Breast epithelium (tissue), 4 donors: ENCODE data around the gene LIMS4. TPM values are rescaled to one million over a fixed set of nuclear protein-coding genes. Genes with fewer than 3 reads are reported as not detected.
"Not testable (repeated sequence)": the region's sequence is repeated elsewhere in the genome, so short reads cannot be mapped to it uniquely, and the experiment has no call there.

Experiments
- DNase-seq, 2 donors: peaks; one replicate each; pipeline ENCODE4 v3.0.0-alpha.2; 2019; ENCODE audit warnings: low spot score in 2 of 2
- H3K27ac ChIP-seq, 2 donors: fragments of 200-600 bp; sonication (generic) in 1 of 2; one replicate each; pipeline ENCODE4 v1.5.1; 2016 to 2019; ENCODE audit warnings: mild to moderate bottlenecking in 1 of 2
- H3K27me3 ChIP-seq, 2 donors: fragments of 200-600 bp; sonication (generic) in 1 of 2; one replicate each; pipeline versions ENCODE4 v1.5.1 to v1.6.0; 2017 to 2019; ENCODE audit warnings: control low read depth in 1 of 2, mild to moderate bottlenecking in 1 of 2
- H3K36me3 ChIP-seq: fragments of 200-600 bp; one replicate; pipeline ENCODE4 v1.5.1; 2019
- H3K4me1 ChIP-seq, 2 donors: fragments of 200-600 bp; sonication (generic); one replicate each; pipeline ENCODE4 v1.5.1; 2016 to 2019; ENCODE audit warnings: control low read depth in 1 of 2
- H3K4me3 ChIP-seq, 3 donors: fragments of 200-600 bp; sonication (generic); 1 replicate in 2 of 3; 2 replicates in 1 of 3; pipeline ENCODE4 v1.5.1; 2016 to 2019; ENCODE audit warnings: mild to moderate bottlenecking in 3 of 3, moderate library complexity in 2 of 3
- H3K9me3 ChIP-seq, 2 donors: fragments of 200-600 bp; sonication (generic) in 1 of 2; one replicate each; pipeline ENCODE4 v1.5.1; 2016 to 2019; ENCODE audit warnings: control low read depth in 1 of 2
- intact Hi-C: fragments of 100-400 bp; cut with DNase I; formaldehyde crosslinking; loops from one replicate; pipeline ENCODE4 v1.15.1; 2023; ENCODE audit warnings: low total_unique reads
- total RNA-seq, 3 donors: library from RNA; depleted of rRNA; stranded (reverse); fragments of >200 nt; gene quantifications; one replicate each; pipeline ENCODE4 v1.1.0, GENCODE V29; 2016

LIMS4 gene
- total RNA-seq, 3 donors from 2014 or later = 0.64 to 2.0 (median 1.3) TPM

DNA sequence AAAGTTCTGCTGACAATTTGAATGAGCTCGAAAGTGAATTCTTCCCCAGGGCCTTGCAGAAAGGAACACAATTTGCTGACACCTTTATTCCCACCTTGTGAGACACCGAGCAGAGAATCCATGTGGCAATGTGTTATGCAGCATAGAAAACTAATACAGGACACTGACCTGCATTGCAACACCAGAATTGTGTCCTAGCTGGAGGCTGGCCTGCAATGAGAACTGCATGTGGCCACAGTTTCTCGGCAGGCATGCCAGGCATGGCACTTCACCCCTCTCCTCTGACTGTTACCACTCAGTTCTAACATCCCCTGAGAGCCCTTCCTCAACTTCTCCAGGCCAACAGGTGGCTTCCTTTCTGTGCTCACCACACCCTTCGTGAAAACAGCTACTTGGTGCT lies 46.9 kb downstream of the LIMS4 start:
- H3K4me3 ChIP-seq, H3K36me3 ChIP-seq, H3K9me3 ChIP-seq, intact Hi-C loops, H3K27me3 ChIP-seq, DNase-seq, H3K27ac ChIP-seq, H3K4me1 ChIP-seq: not testable (repeated sequence)

DNA sequence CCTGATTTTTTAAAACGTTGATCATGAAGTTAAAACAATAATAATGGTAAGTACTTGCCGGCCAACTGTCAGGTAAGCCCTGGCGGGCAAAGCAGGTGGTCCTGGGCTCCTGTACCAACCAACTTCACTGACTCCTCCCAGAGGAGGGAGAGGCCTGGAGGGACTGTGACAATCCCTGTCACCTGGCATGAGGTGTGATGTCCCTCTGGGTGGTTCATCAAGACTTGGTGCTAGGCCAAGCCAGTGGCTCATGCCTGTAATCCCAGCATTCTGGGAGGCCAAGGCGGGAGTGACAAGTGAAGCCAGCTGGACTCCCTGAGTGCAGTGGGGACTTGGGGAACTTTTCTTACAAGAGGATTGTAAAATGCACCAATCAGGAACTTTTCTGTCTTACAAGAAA lies 48.2 kb downstream of the LIMS4 start:
- intact Hi-C loops, DNase-seq, H3K27me3 ChIP-seq, H3K27ac ChIP-seq, H3K36me3 ChIP-seq, H3K4me1 ChIP-seq, H3K9me3 ChIP-seq, H3K4me3 ChIP-seq: not testable (repeated sequence)

DNA sequence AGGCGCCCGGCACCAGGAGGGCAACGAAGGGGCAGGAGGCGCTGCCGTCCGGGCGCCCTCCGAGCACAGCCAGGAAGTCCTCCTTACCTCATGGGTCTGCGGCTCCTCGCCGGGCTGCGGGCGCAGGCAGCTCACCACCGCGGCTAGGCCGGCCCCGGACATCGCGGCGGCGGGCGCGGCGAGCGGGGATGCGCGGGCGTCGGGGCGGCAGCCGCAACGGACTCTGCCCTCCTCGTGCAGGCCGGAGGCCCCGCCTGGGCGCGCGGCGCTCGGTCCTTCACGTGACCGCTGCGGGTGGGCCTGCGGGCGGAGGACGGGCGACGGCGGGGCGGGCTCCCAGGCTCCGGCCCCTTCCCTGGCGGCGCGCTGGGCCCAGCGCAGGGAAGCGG lies 49.0 kb downstream of the LIMS4 start:
- H3K27ac ChIP-seq, intact Hi-C loops, H3K36me3 ChIP-seq, H3K4me3 ChIP-seq, DNase-seq, H3K27me3 ChIP-seq, H3K9me3 ChIP-seq, H3K4me1 ChIP-seq: not testable (repeated sequence)

DNA sequence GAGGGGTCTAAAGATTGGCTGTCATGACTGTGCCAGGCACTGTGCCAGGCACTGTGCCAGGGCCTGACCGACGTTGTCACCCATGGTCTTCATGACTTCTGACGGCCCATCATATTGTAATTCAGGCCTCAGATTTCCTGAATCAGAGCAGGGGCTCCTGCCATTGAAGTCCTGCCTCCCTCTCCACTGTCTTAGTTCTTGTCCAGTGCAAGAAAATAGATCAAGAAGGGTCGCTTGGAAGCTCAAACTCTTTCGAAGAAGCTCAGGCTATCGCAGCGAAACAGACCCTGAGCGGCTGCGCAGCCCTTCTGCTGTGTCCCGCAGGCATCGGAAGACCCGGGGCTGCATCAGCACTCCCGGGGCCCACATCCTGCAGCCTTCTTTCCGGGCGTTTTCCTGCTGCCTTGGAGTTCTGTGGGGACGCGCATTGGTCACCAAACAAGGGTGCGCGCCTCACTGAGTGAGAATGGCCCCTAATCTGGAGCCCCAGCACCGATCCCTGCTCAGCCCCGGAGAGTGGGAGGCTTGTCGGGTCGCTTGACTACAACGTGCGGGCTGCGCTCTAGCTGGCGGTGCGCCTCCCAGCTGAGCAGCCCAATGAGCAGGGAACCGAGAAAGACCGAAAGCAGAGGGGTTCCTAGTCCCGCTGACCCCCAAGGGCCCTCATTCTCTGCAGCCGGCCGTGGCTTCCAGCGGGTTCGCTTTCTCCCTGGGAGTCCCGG lies 49.6 kb downstream of the LIMS4 start:
- intact Hi-C loops, DNase-seq, H3K4me1 ChIP-seq, H3K27ac ChIP-seq, H3K27me3 ChIP-seq, H3K9me3 ChIP-seq, H3K36me3 ChIP-seq, H3K4me3 ChIP-seq: not testable (repeated sequence)

DNA sequence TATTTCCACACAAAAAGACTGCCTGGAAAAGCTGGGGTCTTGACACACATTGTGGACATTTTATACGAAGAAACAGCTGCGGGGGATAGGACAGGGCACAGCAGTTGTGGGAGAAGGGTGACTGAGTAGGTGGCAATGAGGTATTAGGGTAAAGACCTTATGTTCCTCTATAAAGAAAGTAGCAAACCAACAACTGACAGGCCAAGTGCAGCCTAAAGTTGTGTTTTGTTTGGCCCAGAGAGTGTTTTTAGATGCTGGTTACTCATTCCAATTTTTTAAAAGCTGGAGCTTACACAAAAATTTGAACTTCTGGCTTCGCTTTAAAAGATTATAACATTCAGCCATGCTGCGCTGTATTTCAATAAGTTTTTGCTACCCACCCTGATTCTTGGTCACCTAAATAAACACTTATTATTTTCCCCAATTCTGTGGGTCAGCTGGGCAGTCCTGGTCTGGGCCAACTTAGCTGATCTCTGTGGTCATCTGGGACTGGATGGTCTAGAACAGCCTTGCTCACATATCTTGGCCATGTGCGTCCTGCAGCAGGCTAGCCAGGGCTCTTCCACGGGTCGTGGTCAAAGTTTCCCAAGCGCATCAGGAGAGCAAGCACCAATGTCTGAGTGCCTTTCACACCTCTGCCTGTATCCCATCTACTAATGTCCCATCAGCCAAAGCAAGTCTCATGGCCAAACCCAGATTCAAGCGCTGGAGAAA lies 51.8 kb downstream of the LIMS4 start:
- intact Hi-C loops, DNase-seq, H3K4me3 ChIP-seq, H3K27ac ChIP-seq, H3K27me3 ChIP-seq, H3K4me1 ChIP-seq, H3K9me3 ChIP-seq, H3K36me3 ChIP-seq: not testable (repeated sequence)

DNA sequence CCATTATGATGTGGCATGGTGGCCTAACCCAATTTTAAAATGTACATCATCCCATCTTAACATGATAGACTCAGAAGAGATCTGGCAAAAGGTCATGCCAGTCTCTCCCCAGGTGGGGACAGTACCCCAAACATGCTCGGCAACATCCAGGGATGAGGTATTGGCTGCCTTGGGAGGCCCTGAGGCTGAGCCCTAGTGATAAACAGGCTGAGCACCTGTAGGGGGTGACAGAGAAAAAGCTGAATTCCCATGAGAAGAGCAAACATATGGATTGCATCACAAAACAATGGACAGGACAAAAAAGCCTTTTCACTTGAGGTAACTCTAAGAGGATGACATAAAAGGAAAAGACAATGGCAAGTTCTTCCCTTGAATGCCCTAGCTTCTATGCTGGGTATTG lies 65.5 kb downstream of the LIMS4 start:
- H3K4me1 ChIP-seq, H3K36me3 ChIP-seq, H3K27ac ChIP-seq, DNase-seq, intact Hi-C loops, H3K27me3 ChIP-seq, H3K9me3 ChIP-seq, H3K4me3 ChIP-seq: not testable (repeated sequence)

DNA sequence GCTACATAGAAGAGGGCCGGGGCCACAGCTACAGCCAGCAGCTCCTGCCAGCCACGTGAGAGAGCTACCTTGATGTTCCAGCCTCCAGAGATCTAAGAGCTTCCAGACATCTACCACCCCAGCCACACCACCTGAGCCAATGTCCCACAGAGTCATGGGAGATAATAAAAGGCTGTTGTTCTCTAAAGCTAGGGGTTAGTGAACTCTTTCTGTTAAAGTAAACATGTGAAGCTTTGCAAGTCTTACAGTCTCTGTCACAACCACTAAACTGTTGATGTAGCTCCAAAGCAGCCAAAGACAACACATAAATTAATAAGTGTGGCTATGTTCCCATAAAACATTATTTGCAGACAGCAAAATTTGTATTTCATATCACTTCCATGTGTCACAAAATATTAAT lies 67.6 kb downstream of the LIMS4 start:
- H3K27me3 ChIP-seq, intact Hi-C loops, DNase-seq, H3K27ac ChIP-seq, H3K4me1 ChIP-seq, H3K36me3 ChIP-seq, H3K4me3 ChIP-seq, H3K9me3 ChIP-seq: not testable (repeated sequence)

DNA sequence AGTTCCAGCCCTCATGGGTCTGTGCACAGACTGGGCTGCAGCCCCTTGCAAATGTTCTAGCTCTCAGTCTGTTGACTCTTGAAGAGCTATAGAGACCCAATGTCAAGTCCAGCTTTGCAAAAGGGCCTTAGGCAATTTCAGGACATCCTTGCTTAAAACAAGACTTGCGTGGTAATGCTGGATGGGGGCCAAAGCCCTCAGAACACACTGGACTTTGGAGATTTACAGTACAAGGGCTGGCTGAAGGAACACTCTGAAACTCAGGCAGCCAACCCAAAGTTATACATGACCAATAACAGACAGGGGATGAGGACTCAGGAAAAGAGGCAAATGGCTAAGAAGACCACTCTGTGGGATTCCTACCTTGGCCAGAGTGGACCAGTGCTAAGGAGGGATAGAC lies 68.4 kb downstream of the LIMS4 start:
- intact Hi-C loops, H3K27me3 ChIP-seq, H3K9me3 ChIP-seq, H3K36me3 ChIP-seq, H3K27ac ChIP-seq, H3K4me3 ChIP-seq, H3K4me1 ChIP-seq, DNase-seq: not testable (repeated sequence)

DNA sequence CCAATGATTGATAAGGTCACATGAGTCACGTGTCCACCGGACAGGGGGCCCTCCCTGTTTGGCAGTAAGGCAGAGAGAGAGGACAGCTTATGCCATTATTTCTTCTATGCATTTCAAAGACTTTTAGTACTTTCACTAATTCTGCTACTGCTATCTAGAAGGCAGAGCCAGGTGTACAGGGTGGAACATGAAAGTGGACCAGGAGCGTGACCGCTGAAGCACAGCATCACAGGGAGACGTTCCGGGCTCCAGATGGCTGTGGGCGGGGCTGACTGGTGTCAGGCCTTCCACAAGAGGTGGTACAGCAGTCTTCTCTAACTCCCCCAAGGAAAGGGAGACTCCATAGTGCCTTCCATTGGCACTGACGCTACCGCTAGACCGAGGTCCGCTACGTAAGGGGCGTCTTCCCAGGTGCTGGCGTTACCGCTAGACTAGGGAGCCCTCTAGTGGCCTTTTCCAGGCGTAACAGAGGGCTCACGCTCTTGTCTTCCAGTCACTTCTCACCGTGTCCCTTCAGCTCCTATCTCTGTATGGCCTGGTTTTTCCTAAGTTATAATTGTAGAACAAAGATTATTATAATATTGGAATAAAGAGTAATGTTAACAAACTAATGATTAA lies 71.5 kb downstream of the LIMS4 start:
- H3K36me3 ChIP-seq, H3K9me3 ChIP-seq, H3K27ac ChIP-seq, H3K4me1 ChIP-seq, DNase-seq, H3K4me3 ChIP-seq, intact Hi-C loops, H3K27me3 ChIP-seq: not testable (repeated sequence)

DNA sequence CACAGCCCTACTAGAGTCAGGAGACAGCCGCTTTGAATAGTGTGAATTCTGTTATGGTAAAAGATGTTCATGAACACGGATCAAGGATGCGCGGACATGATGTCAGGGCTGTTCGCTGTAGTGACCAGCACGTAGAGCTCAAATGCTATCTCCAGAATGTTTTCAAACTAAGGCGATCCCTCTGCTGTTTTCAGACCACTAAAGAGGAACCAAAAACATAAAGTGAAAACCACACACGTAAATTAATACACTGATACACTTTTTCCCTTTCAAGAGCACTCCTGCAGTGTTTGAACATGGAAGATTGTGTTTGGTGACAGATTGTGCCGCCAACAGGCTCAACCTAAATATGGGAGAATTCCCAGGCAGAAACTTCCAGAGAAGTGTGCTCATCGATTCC lies 73.2 kb downstream of the LIMS4 start:
- H3K36me3 ChIP-seq, H3K9me3 ChIP-seq, DNase-seq, H3K4me3 ChIP-seq, H3K4me1 ChIP-seq, H3K27ac ChIP-seq, H3K27me3 ChIP-seq, intact Hi-C loops: not testable (repeated sequence)

DNA sequence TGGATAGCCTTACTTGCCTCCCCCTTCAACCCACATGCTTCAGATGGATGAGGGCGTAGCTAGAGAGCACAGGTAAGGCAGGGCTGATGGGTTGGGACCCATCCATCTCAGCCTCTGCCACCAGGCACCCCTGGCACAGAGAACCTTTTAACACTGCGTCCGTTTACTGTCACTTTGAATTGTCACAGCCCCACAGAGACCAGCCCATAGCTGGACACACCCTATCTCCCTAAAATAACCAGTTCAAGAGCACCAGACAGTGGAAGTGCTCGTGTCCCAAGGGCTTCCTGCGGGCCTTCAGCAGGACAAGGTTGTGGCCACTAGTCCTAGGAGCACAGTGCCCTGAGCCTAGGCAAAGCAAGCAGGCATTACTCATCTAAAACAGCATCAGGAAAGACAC lies 76.6 kb downstream of the LIMS4 start:
- DNase-seq, intact Hi-C loops, H3K27me3 ChIP-seq, H3K4me3 ChIP-seq, H3K27ac ChIP-seq, H3K9me3 ChIP-seq, H3K4me1 ChIP-seq, H3K36me3 ChIP-seq: not testable (repeated sequence)
